Measurements from ENCODE around the gene VSX2. TPM values are rescaled to one million over a fixed set of nuclear protein-coding genes. Genes with fewer than 3 reads are reported as not detected.

VSX2 gene
- polyA plus RNA-seq, 1 of the 3 experiments (the other 2 are of a cell fraction): not detected

GRCh38 chr14:74235017-74235416 lies 4.2 kb upstream of the VSX2 start:
- H3K27me3 ChIP-seq (ENCODE audit: insufficient read depth): peaks cover 55% of the 10 kb centered on the region
- no peak overlapping the region for H2AFZ ChIP-seq (ENCODE audit: low read depth)
- H3K4me2 ChIP-seq: no peak overlapping the region
- no peaks in the 10 kb centered on the region for H3K79me2 ChIP-seq (ENCODE audit: insufficient read depth)
- 0 out of 2 replicates have a peak, but pooled peaks cover 4% of the 10 kb centered on the region for H4K20me1 ChIP-seq (ENCODE audit: insufficient read depth)
- H3F3A ChIP-seq (replicated peaks; ENCODE audit: insufficient read depth): no peaks in the 10 kb centered on the region
- no peaks in the 10 kb centered on the region for H3K9me2 ChIP-seq
- 39% methylated on average over 4 of the region's 4 CpGs for WGBS (ENCODE audit: low lambda C conversion rate)
- H3K4me1 ChIP-seq (ENCODE audit: control insufficient read depth in 1 of 2, insufficient read depth in 2 of 2, low read depth in 1 of 2, low read length in 1 of 2): no peaks in the 10 kb centered on the region; a peak in 1 of 4 replicates
- H3K9ac ChIP-seq: no peak overlapping the region
- TF ChIP-seq REST (IDR thresholded peaks at IDR 0.05; ENCODE audit: low read depth, low read length): peak; percentile 71; the same call in 1 of the 2 replicates
- no peak for TF ChIP-seq IRF3 (IDR thresholded peaks at IDR 0.05; ENCODE audit: low read depth, low read length)
- H3K27ac ChIP-seq (ENCODE audit: low read depth in 2 of 2, low read length in 1 of 2): no peak overlapping the region
- no peak for DNase-seq
- no peaks in the 10 kb centered on the region for H3K36me3 ChIP-seq (replicated peaks in 1 of 2; ENCODE audit: control insufficient read depth in 1 of 2, insufficient read depth in 2 of 2, low read length in 1 of 2)
- H3K9me3 ChIP-seq: no peaks in the 10 kb centered on the region
- ChIA-PET CTCF (interaction anchor here (0.8 to 1.5 kb wide), 2 partner anchors 14 to 17 kb away, joined by 3 to 6 read pairs; no protein-coding TSS in a partner anchor), POLR2A (no interaction called here)
- no peak overlapping the region for H3K4me3 ChIP-seq (ENCODE audit: low read depth in 2 of 2, low read length in 1 of 2)

GRCh38 chr14:74237441-74237840 lies 1.8 kb upstream of the VSX2 start:
- Histone ChIP-seq H3K4me2 (no peak overlapping the region), H3K4me3 (ENCODE audit: low read depth in 2 of 2, low read length in 1 of 2) (no peak overlapping the region), H3K9me3 (no peaks in the 10 kb centered on the region), H2AFZ (ENCODE audit: low read depth) (no peak overlapping the region), H3F3A (replicated peaks; ENCODE audit: insufficient read depth) (no peaks in the 10 kb centered on the region), H3K27me3 (ENCODE audit: insufficient read depth) (peaks cover 71% of the 10 kb centered on the region), H4K20me1 (ENCODE audit: insufficient read depth) (peaks cover 18% of the 10 kb centered on the region), H3K4me1 (ENCODE audit: control insufficient read depth in 1 of 2, insufficient read depth in 2 of 2, low read depth in 1 of 2, low read length in 1 of 2) (no peaks in the 10 kb centered on the region; a peak in 1 of 4 replicates), H3K79me2 (ENCODE audit: insufficient read depth) (no peaks in the 10 kb centered on the region), H3K9ac (no peak overlapping the region), H3K27ac (ENCODE audit: low read depth in 2 of 2, low read length in 1 of 2) (no peak overlapping the region), H3K36me3 (replicated peaks in 1 of 2; ENCODE audit: control insufficient read depth in 1 of 2, insufficient read depth in 2 of 2, low read length in 1 of 2) (no peaks in the 10 kb centered on the region), H3K9me2 (no peaks in the 10 kb centered on the region)
- 19% methylated on average over 3 of the region's 4 CpGs for WGBS (ENCODE audit: low lambda C conversion rate)
- POLR2A ChIA-PET: no interaction called here
- no peak for DNase-seq
- CTCF ChIA-PET: interaction anchor here (0.9 to 6.2 kb wide), 5 partner anchors 10 to 125 kb away, joined by 3 to 30 read pairs (median 5); no protein-coding TSS in a partner anchor
- no peak for TF ChIP-seq ELF1 (IDR thresholded peaks at IDR 0.05)
- no peak for TF ChIP-seq CTCF (IDR thresholded peaks at IDR 0.05)
- TF ChIP-seq IRF3 (IDR thresholded peaks at IDR 0.05; ENCODE audit: low read depth, low read length): no peak
- TF ChIP-seq RFX5 (IDR thresholded peaks at IDR 0.05; ENCODE audit: low read length): no peak
- TF ChIP-seq MXI1 (IDR thresholded peaks at IDR 0.05; ENCODE audit: low read depth, low read length): no peak
- TF ChIP-seq GATA2 (CRISPR knock-in tag; IDR thresholded peaks at IDR 0.05): no peak
- TF ChIP-seq FOXJ3 (CRISPR knock-in tag; IDR thresholded peaks at IDR 0.05): no peak
- TF ChIP-seq FOXM1 (IDR thresholded peaks at IDR 0.05; ENCODE audit: low read depth): no peak
- no peak for TF ChIP-seq MEF2A (IDR thresholded peaks at IDR 0.05; ENCODE audit: borderline replicate concordance, low read depth)
- TF ChIP-seq REST (IDR thresholded peaks at IDR 0.05; ENCODE audit: low read depth, low read length): no peak
- no peak for TF ChIP-seq TEAD4 (IDR thresholded peaks at IDR 0.05; ENCODE audit: borderline replicate concordance, insufficient read depth)
- TF ChIP-seq PBX3 (IDR thresholded peaks at IDR 0.05): no peak
- TF ChIP-seq EP300 (IDR thresholded peaks at IDR 0.05; ENCODE audit: borderline replicate concordance in 1 of 2, low read depth in 1 of 2, low read length in 1 of 2): no peak

Data from SK-N-SH (cell line).